ENCODE data around the gene CEP152.

The CEP152 gene

GRCh38 chr15:48766196-48766595, 44.7 kb downstream of the CEP152 start:
- no peak for DNase-seq (ENCODE audit: low read depth)
- no peak overlapping the region for H3K4me3 ChIP-seq (ENCODE audit: control insufficient read depth, low read depth, low read length)
- TF ChIP-seq CTCF (IDR thresholded peaks at IDR 0.05; ENCODE audit: control insufficient read depth, insufficient read depth, low read depth, low read length, missing control alignments): no peak

- TF ChIP-seq CTCF (IDR thresholded peaks at IDR 0.05; ENCODE audit: control insufficient read depth, insufficient read depth, low read depth, low read length, missing control alignments): no peak
- H3K4me3 ChIP-seq (ENCODE audit: control insufficient read depth, low read depth, low read length): no peak overlapping the region
- DNase-seq (ENCODE audit: low read depth): no peak
These were observed 45.8 kb downstream of the CEP152 start for GRCh38 chr15:48765022-48765421.

- TF ChIP-seq CTCF (IDR thresholded peaks at IDR 0.05; ENCODE audit: control insufficient read depth, insufficient read depth, low read depth, low read length, missing control alignments): no peak
- no peak for DNase-seq (ENCODE audit: low read depth)
- H3K4me3 ChIP-seq (ENCODE audit: control insufficient read depth, low read depth, low read length): no peak overlapping the region
These were observed 49.3 kb downstream of the CEP152 start for GRCh38 chr15:48761393-48762158.

- H3K4me3 ChIP-seq (ENCODE audit: control insufficient read depth, low read depth, low read length): no peak overlapping the region
- no peak for TF ChIP-seq CTCF (IDR thresholded peaks at IDR 0.05; ENCODE audit: control insufficient read depth, insufficient read depth, low read depth, low read length, missing control alignments)
- DNase-seq (ENCODE audit: low read depth): no peak
These were observed 50.9 kb downstream of the CEP152 start for GRCh38 chr15:48759921-48760320.

GRCh38 chr15:48757661-48758060, 53.2 kb downstream of the CEP152 start:
- no peak for TF ChIP-seq CTCF (IDR thresholded peaks at IDR 0.05; ENCODE audit: control insufficient read depth, insufficient read depth, low read depth, low read length, missing control alignments)
- no peak overlapping the region for H3K4me3 ChIP-seq (ENCODE audit: control insufficient read depth, low read depth, low read length)
- no peak for DNase-seq (ENCODE audit: low read depth)

- no peak overlapping the region for H3K4me3 ChIP-seq (ENCODE audit: control insufficient read depth, low read depth, low read length)
- no peak for TF ChIP-seq CTCF (IDR thresholded peaks at IDR 0.05; ENCODE audit: control insufficient read depth, insufficient read depth, low read depth, low read length, missing control alignments)
- no peak for DNase-seq (ENCODE audit: low read depth)
These were observed 56.9 kb downstream of the CEP152 start for GRCh38 chr15:48754011-48754410.

Measured in AG09309 (cell line).